Measurements from ENCODE around the gene TENT5C. TPM values are rescaled to one million over a fixed set of nuclear protein-coding genes. Genes with fewer than 3 reads are reported as not detected.

Gene TENT5C
- total RNA-seq, 4 donors from 2014 or later: 1.9 to 4.3 (median 2.8) TPM

DNA sequence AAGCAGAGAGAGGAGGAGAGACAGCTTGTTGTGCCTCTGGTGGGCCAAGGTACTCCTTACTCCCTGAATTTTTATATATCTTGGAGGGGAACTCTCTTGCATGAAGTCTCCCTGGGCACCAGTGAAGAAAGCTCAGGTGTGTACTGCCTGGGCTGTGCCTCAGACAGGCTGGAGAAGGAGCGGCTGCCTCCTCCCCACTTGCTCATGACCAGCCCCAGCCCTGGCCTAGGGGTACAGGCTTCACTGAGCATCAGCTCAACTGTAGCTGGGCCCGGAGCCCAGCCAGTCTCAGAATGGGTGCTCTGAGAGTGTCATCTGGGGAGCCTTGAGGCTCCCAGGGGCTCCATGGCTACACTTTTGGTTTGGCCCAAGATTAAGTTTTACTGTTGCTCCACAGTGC, 44.8 kb upstream of the TENT5C start:
- DNase-seq (ENCODE audit: low spot score in 2 of 2): peak in 1 of 2 donors; percentile 70
- H3K4me3 ChIP-seq (ENCODE audit: low read depth, poor library complexity, severe bottlenecking): no peak overlapping the region
- WGBS, 2 donors: 65 to 78% methylated on average over 2 of the region's 2 CpGs
- no peak for TF ChIP-seq POLR2A (IDR thresholded peaks at IDR 0.05)
- intact Hi-C loops (cut with DNase I; ENCODE audit: low total_unique reads): no loop called here

DNA sequence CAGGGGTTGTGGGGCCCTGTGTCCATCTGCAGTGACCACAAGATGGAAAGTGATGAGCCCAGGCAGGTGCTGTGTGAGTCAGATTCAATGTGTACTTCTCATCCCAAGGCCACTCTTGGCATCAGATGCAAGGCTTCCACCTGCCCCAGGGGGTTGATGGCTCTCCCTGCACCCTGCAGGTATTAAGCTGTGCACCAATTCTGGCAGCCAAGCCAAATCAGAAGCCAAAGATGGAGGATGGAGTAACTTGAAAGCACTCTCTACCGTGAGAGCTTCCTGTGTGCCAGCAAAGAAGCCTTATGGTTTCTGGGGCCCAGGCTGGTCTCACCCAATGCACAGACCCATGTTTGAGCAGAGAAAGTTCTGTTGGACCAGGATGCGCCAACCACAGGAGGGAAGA, 44.3 kb upstream of the TENT5C start:
- TF ChIP-seq POLR2A (IDR thresholded peaks at IDR 0.05): no peak
- TF ChIP-seq, protein P1, sequence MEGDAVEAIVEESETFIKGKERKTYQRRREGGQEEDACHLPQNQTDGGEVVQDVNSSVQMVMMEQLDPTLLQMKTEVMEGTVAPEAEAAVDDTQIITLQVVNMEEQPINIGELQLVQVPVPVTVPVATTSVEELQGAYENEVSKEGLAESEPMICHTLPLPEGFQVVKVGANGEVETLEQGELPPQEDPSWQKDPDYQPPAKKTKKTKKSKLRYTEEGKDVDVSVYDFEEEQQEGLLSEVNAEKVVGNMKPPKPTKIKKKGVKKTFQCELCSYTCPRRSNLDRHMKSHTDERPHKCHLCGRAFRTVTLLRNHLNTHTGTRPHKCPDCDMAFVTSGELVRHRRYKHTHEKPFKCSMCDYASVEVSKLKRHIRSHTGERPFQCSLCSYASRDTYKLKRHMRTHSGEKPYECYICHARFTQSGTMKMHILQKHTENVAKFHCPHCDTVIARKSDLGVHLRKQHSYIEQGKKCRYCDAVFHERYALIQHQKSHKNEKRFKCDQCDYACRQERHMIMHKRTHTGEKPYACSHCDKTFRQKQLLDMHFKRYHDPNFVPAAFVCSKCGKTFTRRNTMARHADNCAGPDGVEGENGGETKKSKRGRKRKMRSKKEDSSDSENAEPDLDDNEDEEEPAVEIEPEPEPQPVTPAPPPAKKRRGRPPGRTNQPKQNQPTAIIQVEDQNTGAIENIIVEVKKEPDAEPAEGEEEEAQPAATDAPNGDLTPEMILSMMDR (IDR thresholded peaks at IDR 0.05): no peak
- H3K4me3 ChIP-seq (ENCODE audit: low read depth, poor library complexity, severe bottlenecking): no peak overlapping the region
- intact Hi-C loops (cut with DNase I; ENCODE audit: low total_unique reads): no loop called here
- peak in 1 of 2 donors; percentile 29 for DNase-seq (ENCODE audit: low spot score in 2 of 2)
- WGBS, 2 donors: 79 to 100% methylated on average over 2 of the region's 2 CpGs

DNA sequence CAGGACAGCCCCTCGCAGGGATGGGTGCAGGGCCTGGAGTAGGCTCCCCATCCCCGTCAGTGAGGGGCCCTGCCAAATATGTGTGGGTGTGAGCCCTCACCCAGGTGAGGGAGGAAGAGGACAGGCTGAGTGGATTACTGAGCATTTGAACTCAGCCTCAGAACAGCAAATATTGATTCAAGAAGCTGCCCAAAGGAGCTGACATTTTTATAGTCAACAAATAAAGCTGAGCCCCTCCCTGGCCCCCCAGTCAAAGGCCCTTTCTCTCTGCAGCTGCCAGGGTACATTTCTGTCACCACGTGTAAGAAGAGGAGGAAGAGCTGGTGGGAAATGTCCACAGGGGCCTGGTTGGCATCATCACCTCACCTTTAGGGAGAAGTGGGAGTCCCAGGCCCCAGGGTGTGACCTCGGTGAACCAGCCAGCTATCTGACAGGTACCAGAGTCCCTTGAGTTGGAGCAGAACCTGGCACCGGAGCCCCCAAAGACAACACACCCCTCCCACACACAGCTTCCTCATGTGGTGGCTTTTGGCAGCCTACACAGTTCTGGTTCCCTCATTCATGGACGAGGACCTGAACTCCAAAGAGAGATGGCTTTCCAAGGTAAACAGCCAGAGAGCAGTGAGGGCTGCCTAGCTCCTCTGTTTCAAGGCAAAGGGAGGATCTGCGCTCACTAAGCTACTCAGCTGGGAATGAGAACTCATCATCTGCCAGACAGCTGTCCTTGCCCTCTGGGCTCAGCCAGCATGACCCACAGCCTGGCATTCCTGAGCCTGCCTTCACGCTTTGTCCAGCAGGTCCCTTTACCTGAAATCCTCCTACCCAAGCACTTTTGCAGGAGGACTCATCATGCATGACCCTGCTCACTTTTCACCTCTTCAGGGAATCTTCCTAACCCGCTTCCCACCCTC, 43.0 kb upstream of the TENT5C start:
- TF ChIP-seq, protein P1 (IDR thresholded peaks at IDR 0.05): no peak
- no peak for TF ChIP-seq POLR2A (IDR thresholded peaks at IDR 0.05)
- no peak overlapping the region for H3K4me3 ChIP-seq (ENCODE audit: low read depth, poor library complexity, severe bottlenecking)
- whole genome bisulfite sequencing, 2 donors: 71 to 80% methylated on average over 9 of the region's 9 CpGs
- intact Hi-C loops (cut with DNase I; ENCODE audit: low total_unique reads): no loop called here
- DNase-seq (ENCODE audit: low spot score in 2 of 2): peak; percentile 10 to 60

DNA sequence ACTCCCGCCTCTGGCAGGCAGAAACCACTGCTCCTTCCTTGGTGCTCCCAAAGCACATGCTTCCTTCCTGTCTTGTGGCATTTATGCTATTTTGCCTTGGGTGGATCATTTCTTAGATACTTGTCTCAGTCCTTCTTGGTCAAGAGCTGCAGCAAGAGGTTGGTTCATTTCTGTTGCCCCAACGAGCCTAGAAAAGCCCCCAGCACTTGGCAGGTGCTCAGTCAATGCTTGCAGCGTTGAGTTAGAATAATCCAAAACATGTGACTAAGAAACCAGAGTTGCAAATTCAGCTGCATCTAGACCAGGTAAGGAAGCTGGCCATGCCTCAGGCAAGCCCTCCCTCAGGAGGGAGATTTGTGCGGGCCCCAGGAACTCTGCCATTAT, 42.4 kb upstream of the TENT5C start:
- intact Hi-C loops (cut with DNase I; ENCODE audit: low total_unique reads): no loop called here
- TF ChIP-seq, protein P1 (IDR thresholded peaks at IDR 0.05): no peak
- TF ChIP-seq POLR2A (IDR thresholded peaks at IDR 0.05): no peak
- WGBS, 2 donors: 75 to 81% methylated on average over 4 of the region's 4 CpGs
- DNase-seq (ENCODE audit: low spot score in 2 of 2): peak; percentile 3 to 32
- no peak overlapping the region for H3K4me3 ChIP-seq (ENCODE audit: low read depth, poor library complexity, severe bottlenecking)

DNA sequence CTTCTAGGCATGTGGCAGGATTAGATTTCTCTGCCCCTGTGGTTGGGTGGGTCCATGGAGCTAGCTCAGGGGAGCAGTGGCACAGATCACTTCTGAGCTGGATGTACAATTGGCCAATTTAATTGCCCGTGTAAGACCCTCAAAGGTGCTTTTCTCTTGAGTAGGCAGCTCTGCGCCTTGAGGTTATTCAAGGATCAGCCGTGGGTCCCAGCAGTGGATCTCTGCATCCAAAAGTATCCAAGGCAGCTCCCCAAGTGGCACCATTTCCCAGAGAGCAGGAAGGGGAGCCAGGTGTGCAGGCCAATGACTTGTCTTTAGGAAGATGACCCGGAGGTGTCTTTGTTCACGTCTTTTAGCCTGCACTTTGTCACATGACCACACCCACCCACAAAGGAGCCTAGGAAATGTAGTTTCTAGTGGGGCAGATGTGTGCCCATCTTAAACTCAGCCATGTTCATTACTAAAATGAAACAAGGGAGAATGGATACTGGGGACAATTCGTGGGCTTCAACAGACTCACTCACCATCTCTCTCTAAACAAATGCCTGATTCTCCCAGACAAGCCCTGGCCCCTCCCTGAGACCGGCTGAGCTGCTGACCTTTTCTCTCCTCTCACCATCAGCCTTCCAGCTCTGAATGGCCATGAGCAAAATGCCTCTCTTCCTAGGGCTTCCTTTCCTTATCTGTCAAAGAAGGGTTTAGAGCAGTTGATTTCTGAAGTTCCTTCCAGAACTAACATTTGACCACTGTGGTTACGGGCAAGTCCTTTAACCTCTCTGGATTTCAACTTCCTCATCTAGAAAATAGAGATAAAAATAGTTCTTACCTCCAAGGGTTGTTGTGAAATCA, 41.4 kb upstream of the TENT5C start:
- DNase-seq (ENCODE audit: low spot score in 2 of 2): peak; percentile 9 to 56
- 69 to 84% methylated on average over 8 of the region's 8 CpGs for WGBS, 2 donors
- intact Hi-C loops (cut with DNase I; ENCODE audit: low total_unique reads): no loop called here
- no peak overlapping the region for H3K4me3 ChIP-seq (ENCODE audit: low read depth, poor library complexity, severe bottlenecking)
- no peak for TF ChIP-seq POLR2A (IDR thresholded peaks at IDR 0.05)
- TF ChIP-seq, protein P1 (IDR thresholded peaks at IDR 0.05): no peak

DNA sequence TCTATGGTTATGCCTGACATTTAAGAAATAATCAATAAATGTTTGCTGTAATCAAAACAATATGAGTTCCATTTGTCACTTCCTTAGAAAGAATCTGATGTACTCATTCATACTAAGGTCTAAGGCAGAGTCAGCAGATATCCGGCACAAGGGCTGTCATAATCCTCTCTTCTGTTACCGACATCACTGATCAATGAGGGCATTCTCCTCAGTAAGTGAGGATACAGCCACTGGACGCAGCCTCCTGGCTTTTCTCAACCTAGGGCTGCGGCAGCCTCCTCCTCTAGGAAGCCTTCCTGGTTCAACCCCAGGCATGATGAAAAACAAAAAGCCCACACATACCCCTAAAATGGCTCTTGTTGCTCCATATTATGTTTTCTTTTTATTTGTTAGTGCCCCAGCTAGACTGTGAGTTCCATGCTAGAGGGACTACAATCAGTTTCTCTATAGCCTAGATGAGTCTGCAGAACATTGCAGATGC, 40.7 kb upstream of the TENT5C start:
- TF ChIP-seq, protein P1 (IDR thresholded peaks at IDR 0.05): no peak
- WGBS, 2 donors: 75 to 84% methylated on average over 4 of the region's 4 CpGs
- intact Hi-C loops (cut with DNase I; ENCODE audit: low total_unique reads): no loop called here
- peak; percentile 5 to 25 for DNase-seq (ENCODE audit: low spot score in 2 of 2)
- H3K4me3 ChIP-seq (ENCODE audit: low read depth, poor library complexity, severe bottlenecking): no peak overlapping the region
